DMS114 treated with DMSO at 0.1 percent for 48 hours (cell line): ENCODE results near the gene BTBD7.
"Not testable (repeated sequence)": the region's sequence is repeated elsewhere in the genome, so short reads cannot be mapped to it uniquely, and the experiment has no call there.

Experiments used
- DNase-seq: peaks from one replicate; lab custom pipeline; 2025; ENCODE audit not compliant: unreplicated experiment; lab: John Stamatoyannopoulos, UW

The BTBD7 gene

DNA sequence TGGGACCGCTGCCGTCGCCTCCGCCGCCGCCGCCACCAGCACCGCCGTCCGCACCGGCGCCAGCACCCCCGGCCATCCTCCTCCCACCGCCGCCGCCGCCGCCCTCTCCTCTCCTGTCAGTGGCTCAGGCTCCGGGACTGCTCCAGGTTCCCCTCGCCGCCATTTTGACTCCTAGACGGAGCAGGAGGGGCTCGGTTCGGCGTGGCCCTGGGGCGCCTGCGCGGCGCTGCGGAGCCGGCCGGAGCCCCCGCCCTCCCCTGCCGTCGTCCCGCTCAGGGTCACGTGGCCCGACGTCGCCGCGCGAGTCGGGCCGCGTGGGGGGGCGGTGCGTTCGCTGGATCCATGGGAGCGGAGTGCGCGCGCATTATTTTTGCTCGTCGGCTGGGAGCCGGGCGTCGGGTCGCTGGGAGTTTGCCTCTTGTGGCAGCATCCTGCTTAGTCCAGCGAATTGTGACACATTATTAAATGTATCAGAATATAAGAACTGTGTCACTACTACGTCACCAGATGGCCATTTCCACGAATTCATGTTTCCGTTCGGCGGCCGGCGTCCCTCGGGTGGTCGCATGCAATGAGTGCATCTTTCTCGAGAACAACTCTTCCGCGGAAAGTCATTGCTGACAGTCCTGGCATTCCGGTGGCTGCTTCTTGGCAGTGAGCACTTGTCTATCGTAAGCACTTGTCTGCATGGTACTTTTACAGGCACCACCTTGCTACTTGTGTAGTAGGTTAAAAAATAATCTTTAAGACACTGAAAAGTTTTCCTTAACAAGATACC is at the start of gene BTBD7:
BTBD7 (minus strand) TSS at position 184 of the 778 bp plus-strand sequence. CDS start 36,985 bp downstream, outside the sequence.
- peak; percentile 89 for DNase-seq

- no peak for DNase-seq
Measured at GRCh38 chr14:93381644-93382043, 48.8 kb upstream of the BTBD7 start.

- no peak for DNase-seq
Measured at GRCh38 chr14:93379831-93380230, 47.0 kb upstream of the BTBD7 start.

GRCh38 chr14:93375673-93376156 is 42.9 kb upstream of the BTBD7 start:
- no peak for DNase-seq

- no peak for DNase-seq
Measured at GRCh38 chr14:93369713-93370266, 37.0 kb upstream of the BTBD7 start.

- no peak for DNase-seq
Measured at GRCh38 chr14:93368996-93369712, 36.3 kb upstream of the BTBD7 start.

- not testable (repeated sequence) for DNase-seq
Measured at GRCh38 chr14:93354873-93355272, 22.0 kb upstream of the BTBD7 start.

DNA sequence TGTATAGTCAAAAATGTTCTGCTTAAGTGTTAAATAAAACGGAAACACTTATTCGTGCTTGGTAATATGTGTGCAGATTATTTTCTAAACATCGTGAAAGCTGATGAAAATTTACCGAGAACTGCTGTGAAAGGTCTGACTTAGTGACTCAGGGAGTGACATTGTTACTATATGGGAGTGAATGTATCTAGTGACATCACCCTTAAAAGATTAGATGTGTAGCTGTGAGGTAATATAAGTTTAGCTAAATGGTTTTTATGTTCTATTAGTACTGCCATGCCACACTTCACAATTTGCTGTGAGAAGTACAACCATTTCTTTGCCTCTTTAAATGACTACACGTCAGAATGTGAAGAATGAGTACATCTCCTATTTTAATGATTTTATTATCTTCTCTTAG is 15.5 kb upstream of the BTBD7 start:
- no peak for DNase-seq

GRCh38 chr14:93347850-93348249 is 15.0 kb upstream of the BTBD7 start:
- no peak for DNase-seq

DNA sequence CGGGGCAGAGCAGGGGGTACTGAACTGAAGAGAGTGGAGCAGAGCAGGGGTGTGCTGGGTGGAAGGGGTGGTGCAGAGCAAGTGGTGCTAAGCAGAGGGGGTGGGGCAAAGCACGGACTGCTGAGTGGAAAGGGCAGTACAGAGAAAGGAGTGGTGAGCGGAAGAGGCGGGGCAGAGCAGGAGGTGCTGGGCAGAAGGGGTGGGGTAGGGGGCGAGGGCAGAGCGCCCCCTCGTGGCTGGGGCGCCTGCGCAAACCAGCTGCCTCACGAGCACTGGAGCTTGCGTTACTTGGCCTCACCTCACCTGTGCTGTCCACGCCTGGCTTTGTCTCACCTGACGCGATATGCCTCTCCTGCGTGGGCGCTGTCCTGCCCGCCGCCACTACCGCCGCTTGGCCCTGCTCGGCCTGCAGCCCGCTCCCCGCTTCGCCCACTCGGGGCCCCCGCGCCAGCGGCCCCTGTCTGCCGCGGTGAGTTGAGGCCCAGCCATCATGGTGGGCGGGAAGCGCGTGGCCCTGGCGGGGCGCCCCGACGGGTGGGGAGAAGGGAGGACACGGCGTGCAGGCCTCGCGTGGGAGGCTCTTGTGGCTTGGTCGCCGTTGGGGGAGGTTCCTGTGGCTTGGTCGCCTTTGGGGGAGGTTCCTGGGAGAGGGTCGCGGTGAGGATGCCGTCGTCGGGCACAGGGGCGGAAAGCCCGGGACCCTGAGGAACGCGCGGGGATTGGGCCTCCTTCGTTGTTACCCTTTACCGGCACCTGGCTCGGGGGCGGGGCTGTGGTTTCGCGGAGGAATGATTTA is 14.3 kb upstream of the BTBD7 start, which contains the start of gene COX8C:
COX8C (plus strand) TSS at position 257 of the 796 bp plus-strand sequence; CDS start at position 344, 87 bp downstream.
- DNase-seq = no peak

DNA sequence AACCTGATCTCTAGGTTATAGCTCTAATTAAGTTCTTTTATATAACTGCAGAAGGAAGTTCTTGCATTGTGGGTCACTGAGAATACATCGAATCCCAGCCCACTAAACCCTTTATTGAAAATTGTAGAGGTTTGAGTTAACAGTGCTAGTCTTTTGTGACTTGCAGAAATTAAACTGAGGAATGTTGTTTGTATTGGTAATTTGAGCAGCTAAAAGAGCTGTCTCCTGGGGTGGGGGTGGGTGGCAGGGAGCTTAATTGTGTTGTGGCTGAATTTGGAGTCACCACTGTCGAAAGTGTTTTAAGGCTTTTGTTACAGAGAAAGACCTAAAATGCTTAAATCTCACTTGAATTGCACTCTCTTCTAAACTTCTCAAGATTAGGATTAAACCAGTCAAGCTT is 11.0 kb upstream of the BTBD7 start:
- DNase-seq = no peak

GRCh38 chr14:93343266-93343665 is 10.4 kb upstream of the BTBD7 start:
- no peak for DNase-seq

DNA sequence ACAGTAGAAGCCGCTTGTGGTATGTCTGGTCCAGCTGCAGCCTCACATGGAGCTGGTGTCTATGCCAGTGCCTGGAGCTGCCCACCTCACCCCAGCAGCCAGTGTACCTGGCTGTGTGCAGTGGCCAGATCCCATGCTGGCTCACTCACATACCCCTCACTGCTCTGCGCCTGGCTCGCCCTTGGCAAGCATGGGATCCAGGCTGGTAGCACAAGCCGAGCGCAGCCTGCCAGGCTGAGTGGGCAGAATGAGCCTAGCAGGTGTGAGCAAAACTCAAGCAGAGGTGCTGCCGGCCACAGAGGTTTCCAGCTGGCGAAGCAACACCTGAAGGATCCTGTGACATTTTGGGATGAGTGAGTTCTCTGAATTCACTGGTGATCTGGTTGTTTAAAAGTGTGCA is 5.0 kb upstream of the BTBD7 start:
- no peak for DNase-seq

DNA sequence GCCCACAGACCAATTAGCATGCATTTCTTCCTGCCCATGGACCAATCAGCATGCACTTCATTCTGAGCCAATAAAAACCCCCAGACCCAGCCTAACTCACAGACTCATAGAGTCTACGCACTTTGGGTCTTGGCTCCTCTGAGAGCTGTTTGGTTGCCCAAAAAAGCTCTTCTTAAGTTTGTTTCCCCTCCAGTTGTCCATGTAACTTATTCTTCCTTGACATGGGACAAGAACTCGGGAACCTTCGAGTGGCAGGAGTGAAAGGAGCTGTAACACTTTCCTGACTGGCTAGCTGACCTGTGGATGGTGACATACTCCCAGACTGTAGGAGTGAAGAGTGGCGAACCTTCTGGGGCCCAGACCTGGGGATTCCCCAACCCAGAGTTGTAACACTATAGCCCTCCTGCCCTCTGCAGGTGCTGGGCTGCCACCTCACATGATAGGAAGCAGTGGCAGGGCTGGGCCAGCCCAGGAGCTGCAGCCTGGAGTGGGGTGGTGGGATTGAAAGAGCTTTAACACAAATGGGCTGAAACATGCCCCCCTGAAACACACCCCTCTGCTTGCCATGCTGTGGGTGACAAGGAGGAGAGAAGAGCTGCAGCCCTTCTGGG is 4.4 kb upstream of the BTBD7 start:
- no peak for DNase-seq

DNA sequence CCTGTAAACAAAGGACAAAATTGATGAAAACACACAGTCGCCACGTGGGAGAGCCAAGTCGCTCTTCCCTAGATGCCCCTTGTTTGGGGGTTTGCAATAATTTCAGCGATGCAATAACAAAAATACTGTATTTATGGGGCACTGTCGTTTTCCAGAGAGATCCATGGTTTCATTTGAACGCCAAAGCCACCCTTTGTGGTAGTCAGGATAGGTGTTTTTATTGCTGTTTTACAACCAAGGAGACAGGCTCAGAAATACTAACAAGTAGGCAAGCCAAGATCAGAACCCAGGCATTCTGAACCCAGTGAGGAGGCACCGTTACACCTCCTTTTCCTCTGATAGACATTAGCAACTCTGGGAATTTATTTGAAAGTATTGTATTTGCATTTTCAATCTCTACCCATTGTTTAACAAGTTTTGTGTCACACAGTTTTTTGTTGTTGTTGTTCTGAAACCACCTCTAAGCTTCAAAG is 831 bp upstream of the BTBD7 start:
- no peak for DNase-seq

- no peak for DNase-seq
Measured at GRCh38 chr14:93332397-93332852, 411 bp downstream of the BTBD7 start.

DNA sequence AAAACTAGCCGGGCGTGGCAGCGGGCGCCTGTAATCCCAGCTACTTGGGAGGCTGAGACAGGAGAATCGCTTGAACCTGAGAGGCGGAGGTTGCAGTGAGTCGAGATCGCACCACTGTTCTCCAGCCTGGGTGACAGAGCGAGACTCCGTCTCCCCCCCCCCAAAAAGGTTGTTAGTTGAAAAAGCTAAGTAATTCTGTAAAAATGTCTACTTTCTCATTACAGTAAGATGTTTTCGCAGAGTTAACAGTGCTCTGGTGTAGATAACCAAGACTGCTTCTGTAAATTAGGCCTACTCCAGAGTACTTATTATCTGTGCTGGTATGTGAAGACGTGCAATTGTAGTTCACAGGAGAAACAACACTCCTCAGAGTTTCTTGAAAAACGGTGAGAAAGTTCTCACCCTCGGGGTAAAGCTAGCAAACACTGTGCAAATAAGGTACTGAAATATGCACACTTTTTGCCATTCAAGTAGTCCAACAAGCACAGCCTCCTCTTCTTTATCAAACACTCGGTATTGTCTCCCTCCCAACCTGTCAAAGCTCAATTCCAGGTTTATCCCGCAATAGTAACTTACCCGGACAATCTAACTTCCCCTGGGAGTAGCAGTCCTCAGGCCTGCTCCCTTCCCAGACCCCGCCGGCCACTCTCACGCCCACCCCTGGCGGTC is 974 bp downstream of the BTBD7 start:
- no peak for DNase-seq

- no peak for DNase-seq
Measured at GRCh38 chr14:93331002-93331727, 1.7 kb downstream of the BTBD7 start.

DNA sequence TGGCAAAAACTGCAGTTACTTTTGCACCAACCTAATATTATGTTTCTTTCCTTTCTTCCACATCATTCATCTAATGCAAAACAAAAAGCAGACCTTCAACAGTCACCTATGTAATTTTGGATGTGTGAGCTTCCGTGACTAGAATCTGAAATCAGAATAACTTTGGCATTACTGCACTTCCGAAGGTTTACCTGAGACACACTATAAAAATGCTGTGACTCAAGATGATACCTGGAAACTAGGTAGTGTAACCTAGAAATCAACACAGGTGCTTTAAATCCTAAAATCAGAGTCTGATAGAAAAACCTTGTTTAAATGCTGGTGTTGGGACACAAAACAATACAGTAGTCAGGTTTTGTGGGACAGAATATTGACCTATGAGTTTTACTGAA is 2.2 kb downstream of the BTBD7 start:
- no peak for DNase-seq
